Transverse colon (tissue), 4 donors: Measurements from ENCODE around the gene RYR3.

Experiments used
- CTCF ChIP-seq, 5 experiments: fragments of 200-600 bp in 3 of 5; fragments of 450-650 bp in 2 of 5; sonication (generic) in 3 of 5; IDR thresholded peaks; 1 replicate in 2 of 5; 2 replicates in 3 of 5; pipeline ENCODE4 v1.5.1; 2016 to 2017; ENCODE audit warnings: antibody characterized with exemption in 5 of 5, inconsistent platforms in 3 of 5, mild to moderate bottlenecking in 2 of 5, moderate library complexity in 1 of 5
- POLR2A ChIP-seq: fragments of 450-650 bp; IDR thresholded peaks from one replicate; pipeline ENCODE4 v1.6.1; 2016; ENCODE audit warnings: antibody characterized with exemption, mild to moderate bottlenecking, moderate library complexity
- POLR2AphosphoS5 ChIP-seq, 3 donors: sonication (generic); formaldehyde crosslinking; IDR thresholded peaks; one replicate each; pipeline ENCODE4 v1.6.1; 2016; ENCODE audit warnings: antibody characterized with exemption in 3 of 3

- TF ChIP-seq CTCF (IDR thresholded peaks at IDR 0.05): no peak
- no peak for TF ChIP-seq POLR2A
- TF ChIP-seq POLR2AphosphoS5 (IDR thresholded peaks at IDR 0.05): no peak
These were observed 307.6 kb downstream of the RYR3 start for GRCh38 chr15:33618350-33618749.
